Measurements from ENCODE around the gene GAS6.

The GAS6 gene

DNA sequence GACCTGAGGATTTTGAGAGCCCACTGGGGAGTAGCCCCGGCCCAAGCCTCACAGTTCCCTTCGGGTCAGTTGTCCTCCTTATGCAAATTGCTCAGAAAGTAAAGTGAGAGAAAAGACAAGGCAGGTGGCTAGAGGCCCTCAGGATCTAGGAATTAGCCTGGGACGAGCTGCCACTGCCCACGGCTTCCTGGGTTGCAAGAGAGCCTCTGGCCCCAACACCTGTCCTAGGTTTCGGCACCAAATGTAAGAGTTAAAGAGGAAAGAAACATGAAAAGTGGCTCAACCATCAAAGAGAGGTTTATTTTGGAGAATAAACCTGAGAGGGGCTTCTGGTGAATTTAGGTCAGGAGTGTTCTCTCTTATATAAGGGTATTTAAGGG, 79.2 kb downstream of the GAS6 start:
- no peak for TF ChIP-seq POLR2A (IDR thresholded peaks at IDR 0.05; ENCODE audit: low read depth, low read length)
- DNase-seq (ENCODE audit: insufficient read length, low spot score) (no peak), FAIRE-seq (no peak)

DNA sequence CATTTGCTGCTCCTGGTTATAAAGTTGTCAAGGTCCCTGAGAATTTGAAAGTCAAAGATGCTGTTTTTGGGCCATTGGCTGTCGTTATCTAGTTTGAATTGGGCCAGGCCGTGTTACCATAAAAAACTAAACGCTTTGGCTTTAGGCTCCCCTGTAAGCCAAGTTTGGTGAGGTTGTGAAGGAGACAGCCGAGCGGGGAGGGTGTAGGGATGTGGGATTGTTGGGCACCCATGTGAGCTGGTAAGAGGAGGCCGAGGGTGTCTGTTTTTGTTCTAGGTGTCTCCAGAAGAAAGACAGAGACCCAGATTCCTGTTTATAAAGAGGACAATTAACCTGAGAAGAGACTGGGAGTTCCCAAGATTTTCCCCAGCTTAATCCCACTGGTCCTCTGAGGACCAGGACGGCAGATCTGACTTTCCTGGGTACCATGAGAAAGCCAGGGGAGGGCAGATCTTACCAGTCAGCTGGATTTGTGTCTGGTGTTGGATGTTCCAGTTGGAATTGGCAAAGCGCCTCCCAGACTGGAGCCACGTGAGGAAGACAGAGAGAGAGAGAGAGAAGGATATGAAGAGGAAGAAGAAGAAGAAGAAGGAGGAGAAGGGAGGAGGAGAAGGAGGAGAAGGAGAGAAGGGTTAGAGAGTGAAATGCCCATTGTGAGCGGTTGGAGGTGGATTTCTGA, 79.8 kb downstream of the GAS6 start:
- FAIRE-seq (no peak), DNase-seq (ENCODE audit: insufficient read length, low spot score) (no peak)
- TF ChIP-seq POLR2A (IDR thresholded peaks at IDR 0.05; ENCODE audit: low read depth, low read length) = no peak

GRCh38 chr13:113783200-113783881, 80.5 kb downstream of the GAS6 start:
- FAIRE-seq (no peak), DNase-seq (ENCODE audit: insufficient read length, low spot score) (no peak)
- TF ChIP-seq POLR2A (IDR thresholded peaks at IDR 0.05; ENCODE audit: low read depth, low read length) = no peak

DNA sequence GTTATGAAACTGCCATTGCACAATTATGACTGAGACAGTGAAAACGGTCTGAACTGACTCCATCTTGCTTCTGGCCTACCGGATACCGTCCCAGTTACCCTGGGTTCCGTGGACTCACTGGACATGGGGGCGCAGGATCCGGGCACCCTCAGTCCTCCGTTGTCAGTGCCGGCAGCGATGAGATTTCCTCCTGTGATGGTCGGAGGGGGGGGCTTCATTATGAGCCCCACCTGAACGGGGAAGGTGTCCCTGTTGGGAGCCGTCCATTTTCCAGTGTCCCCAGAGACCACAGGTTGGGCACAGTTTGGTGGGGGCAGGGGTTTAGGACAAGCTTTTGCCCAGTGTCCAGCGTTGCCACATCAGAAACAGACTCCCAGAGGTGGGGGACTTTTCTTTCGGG, 81.4 kb downstream of the GAS6 start:
- no peak for TF ChIP-seq POLR2A (IDR thresholded peaks at IDR 0.05; ENCODE audit: low read depth, low read length)
- no peak for DNase-seq (ENCODE audit: insufficient read length, low spot score)
- no peak for FAIRE-seq

GRCh38 chr13:113781571-113781970, 82.3 kb downstream of the GAS6 start:
- FAIRE-seq (no peak), DNase-seq (ENCODE audit: insufficient read length, low spot score) (no peak)
- TF ChIP-seq POLR2A (IDR thresholded peaks at IDR 0.05; ENCODE audit: low read depth, low read length) = no peak

DNA sequence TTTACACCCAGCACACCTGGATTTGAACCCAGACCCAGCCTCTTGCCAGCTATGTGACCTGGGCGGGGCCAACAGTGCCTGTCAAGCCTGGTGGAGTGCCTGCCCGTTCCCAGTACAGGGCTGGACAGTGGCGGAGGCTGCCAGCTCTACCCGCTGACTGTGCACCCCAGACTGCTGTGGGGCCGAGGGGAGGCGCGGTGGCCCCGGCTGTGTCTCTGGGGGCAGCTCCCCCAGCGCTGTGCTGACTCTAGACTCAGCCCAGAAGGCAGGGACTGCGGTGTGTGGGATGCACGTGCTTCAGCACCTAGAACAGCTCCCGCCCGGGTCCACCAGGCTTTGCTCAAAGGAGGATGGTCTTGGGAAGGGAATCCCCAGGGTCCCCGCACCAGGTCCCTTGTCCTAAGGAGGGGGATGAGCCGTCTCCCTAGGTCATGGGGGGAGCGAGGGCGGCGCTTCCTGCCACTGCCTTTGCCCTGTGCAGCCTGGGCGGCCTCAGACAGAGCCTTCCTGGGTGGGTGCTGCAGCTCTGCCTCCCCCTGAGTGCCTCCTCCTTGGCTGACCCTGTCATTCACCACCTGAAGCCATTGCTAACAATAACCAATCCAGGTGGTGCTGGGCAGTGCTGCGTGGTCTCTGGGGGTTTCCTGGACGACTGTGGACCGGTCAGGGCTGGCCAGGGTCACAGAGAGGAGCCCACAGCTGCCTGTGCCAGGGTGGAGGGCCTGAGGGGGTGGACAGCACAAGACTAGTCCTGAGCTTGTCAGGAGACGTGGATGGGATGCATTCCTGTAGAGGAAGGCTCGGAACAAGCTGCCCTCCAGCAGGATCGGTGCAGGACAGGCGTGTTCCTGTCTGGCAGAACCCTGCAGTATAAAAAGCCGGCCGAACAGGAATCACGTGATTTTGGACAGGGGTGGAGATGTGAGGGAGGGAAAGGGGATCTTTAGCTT, 86.3 kb downstream of the GAS6 start:
- no peak for TF ChIP-seq POLR2A (IDR thresholded peaks at IDR 0.05; ENCODE audit: low read depth, low read length)
- DNase-seq (ENCODE audit: insufficient read length, low spot score) (no peak), FAIRE-seq (no peak)

DNA sequence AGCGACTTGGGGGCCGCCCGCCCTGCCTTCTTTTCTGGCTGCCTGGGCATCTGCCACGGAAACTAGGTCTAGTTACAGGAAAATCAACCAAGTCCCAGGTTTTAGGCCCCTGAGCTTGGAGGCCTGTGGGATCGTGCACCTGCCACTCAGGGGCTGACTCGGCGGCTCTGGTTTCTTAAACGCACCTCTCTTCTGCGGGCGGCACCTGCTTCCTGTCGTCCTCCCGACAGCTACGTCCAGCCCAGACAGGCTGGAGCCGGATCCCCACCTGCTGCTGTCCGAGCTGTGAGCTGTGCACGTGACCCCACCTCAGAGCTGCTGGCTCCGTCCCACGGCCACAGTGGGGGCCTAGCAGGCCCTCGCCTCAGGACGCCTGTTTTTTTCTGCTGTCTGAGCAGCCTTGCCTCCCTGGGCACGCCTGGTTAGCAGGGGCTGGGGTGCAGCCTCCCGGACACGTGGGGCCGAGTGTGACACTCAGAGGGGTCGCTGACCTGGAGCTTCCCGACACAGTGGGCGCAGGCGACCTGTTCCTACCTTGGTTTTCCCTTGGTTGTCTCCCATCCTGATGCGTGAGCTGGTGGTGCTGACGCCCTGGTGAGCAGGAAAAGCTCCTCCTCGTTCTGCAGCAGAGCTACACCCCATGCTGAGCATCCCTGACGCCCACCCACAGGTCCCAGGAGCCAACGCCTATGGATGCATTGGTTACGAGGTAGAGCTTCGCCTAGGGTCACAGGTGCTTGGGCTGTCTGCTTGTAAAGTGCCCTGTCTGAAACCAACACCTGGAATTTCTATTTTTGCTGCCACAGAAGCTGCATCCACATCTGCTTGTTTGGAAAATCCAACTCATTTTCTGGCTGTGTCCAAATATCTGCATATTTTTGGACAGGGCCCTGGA, 87.4 kb downstream of the GAS6 start:
- no peak for TF ChIP-seq POLR2A (IDR thresholded peaks at IDR 0.05; ENCODE audit: low read depth, low read length)
- FAIRE-seq (no peak), DNase-seq (ENCODE audit: insufficient read length, low spot score) (no peak)

DNA sequence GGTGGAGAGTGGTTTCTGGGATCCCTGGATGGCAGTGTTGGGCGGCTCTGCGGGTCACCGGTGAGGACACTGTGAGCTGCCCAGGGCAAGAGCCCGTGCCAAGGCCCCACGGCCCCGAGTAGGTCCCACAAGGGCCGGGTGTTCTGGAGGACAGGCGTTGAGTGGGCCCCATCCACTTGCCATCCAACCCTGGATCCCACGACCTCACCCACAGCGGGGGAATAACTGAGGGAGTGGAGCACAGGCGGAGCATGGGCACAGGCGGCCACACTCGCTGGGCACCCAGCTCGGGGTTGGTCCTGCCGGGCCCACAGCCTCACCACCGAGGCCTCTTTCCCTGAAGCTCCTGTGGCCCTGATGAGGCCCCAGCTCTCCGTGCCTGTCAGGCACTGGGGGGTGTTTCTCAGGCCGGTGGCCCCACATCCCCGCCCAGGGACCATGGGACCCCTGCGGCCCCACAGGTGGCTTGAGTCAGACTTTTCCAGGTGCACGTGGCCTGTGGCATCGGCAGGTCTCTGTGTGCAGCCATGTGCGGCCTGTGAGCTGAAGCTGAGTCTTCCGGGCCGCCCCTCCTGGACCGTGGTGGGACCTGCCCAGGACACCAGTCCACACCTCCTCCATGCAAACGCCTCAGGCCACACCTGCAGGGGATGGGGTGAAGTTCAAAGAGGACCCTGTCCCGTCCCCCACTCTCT, 88.3 kb downstream of the GAS6 start:
- FAIRE-seq = no peak
- no peak for TF ChIP-seq POLR2A (IDR thresholded peaks at IDR 0.05; ENCODE audit: low read depth, low read length)
- no peak for DNase-seq (ENCODE audit: insufficient read length, low spot score)

DNA sequence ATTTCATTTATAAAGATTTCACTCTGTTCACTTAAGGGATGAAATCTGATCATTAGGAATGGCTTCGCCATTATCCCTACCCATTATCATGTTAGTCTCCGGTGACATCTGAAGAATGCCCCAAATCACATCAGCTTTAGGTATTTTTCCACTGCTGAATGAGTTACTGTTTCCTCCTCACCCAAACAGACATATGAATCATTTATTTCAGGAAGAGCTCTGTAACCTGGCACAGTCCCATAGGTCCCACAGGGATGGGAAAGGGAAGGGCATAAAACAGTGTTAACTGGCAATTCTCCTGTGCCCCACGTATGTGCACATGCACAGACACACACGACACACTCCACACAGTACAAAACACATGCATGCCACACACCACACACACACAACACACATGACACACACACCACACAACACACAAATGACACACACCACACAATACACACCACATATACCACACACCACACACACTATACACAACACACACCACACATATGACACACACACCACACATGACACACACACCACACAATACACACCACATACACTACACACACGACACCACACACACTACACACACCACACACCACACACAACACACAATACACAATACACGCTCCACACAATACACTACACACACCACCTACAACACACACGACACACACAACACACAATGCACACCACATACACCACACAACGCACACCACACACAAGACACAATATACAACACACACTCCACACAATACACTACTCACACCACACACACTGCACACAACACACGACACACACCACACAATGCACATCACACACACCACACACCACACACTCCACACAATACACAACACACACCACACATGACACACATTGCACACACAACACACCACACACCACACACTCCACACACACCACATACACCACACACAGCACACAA, 89.4 kb downstream of the GAS6 start:
- FAIRE-seq (peak; percentile 36), DNase-seq (ENCODE audit: insufficient read length, low spot score) (peak; percentile 48)
- no peak for TF ChIP-seq POLR2A (IDR thresholded peaks at IDR 0.05; ENCODE audit: low read depth, low read length)

DNA sequence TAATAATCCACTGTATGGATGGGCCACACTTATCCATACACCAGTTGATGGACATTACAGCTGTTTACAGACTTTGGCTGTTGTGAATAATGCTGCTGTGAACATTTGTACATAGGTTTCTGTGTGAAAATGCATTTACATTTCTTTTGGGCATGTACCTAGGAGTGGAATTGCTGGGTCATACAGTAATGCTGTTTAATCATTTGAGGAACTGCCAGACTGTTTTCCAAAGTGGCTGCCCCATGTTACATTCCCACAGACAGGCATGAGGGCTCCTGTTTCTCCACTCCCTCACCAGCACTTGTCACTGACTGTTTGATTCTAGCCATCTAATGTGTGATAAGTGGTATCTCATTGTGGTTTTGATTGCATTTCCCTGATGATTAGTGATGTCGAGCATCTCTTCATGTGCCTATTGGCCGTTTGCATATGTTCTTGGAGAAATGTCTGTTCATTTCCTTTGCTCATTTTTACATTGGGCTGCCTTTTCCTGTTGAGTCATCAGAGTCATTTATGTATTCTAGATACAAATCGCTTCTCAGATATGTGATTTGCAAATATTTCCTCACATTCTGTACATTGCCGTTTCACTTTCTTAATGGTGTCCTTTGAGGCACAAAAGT, 92.1 kb downstream of the GAS6 start:
- DNase-seq (ENCODE audit: insufficient read length, low spot score) = no peak
- no peak for TF ChIP-seq POLR2A (IDR thresholded peaks at IDR 0.05; ENCODE audit: low read depth, low read length)
- no peak for FAIRE-seq

DNA sequence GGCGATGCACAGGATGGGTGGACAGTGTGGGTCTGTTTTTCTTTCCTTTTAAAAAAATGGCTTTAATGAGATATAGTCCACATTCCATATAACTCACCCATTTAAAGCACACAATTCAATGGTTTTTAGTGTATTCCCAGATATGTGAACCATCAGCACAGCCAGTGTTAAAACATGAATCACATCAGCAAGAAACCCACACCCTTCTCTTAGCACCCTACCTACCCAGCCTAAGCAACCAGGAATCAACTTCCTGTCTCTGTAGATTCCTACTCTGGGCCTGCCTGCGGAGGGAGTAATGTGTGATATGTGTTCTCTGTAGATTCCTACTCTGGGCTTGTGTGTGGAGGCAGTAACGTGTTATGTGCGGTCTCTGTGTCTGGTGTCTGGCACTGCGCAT, 92.9 kb downstream of the GAS6 start:
- TF ChIP-seq POLR2A (IDR thresholded peaks at IDR 0.05; ENCODE audit: low read depth, low read length) = no peak
- no peak for FAIRE-seq
- no peak for DNase-seq (ENCODE audit: insufficient read length, low spot score)
